GM23248 (cell line): Measurements from ENCODE around the gene GNG3.

Experiments
- EZH2 ChIP-seq: fragments of 200-600 bp; sonication (generic); IDR thresholded peaks from 2 replicates; pipeline ENCODE4 v1.6.1; 2018; ENCODE audit warnings: antibody characterized with exemption, mild to moderate bottlenecking; ENCODE audit not compliant: insufficient read depth, poor library complexity, severe bottlenecking
- EZH2phosphoT487 ChIP-seq: fragments of 200-600 bp; sonication (generic); IDR thresholded peaks from 2 replicates; pipeline ENCODE4 v1.6.1; 2018; ENCODE audit warnings: antibody characterized with exemption, moderate library complexity, mild to moderate bottlenecking, low read depth; ENCODE audit not compliant: insufficient read depth

GRCh38 chr11:62713343-62713742 lies 5.9 kb downstream of the GNG3 start:
- TF ChIP-seq EZH2 (no peak), EZH2phosphoT487 (no peak)
